ENCODE data around the gene PVR. TPM values are rescaled to one million over a fixed set of nuclear protein-coding genes. Genes with fewer than 3 reads are reported as not detected.

The PVR gene
- total and polyA plus RNA-seq, 4 donors: 11.4 to 49.0 (median 32.1) TPM

- no peak for TF ChIP-seq GABPA (IDR thresholded peaks at IDR 0.05 in 1 of 2, conservative IDR thresholded peaks at IDR 0.05 in 1 of 2)
- no peak for TF ChIP-seq REST (IDR thresholded peaks at IDR 0.05)
- TF ChIP-seq RAD21 (IDR thresholded peaks at IDR 0.05): no peak
- TF ChIP-seq, protein P1, sequence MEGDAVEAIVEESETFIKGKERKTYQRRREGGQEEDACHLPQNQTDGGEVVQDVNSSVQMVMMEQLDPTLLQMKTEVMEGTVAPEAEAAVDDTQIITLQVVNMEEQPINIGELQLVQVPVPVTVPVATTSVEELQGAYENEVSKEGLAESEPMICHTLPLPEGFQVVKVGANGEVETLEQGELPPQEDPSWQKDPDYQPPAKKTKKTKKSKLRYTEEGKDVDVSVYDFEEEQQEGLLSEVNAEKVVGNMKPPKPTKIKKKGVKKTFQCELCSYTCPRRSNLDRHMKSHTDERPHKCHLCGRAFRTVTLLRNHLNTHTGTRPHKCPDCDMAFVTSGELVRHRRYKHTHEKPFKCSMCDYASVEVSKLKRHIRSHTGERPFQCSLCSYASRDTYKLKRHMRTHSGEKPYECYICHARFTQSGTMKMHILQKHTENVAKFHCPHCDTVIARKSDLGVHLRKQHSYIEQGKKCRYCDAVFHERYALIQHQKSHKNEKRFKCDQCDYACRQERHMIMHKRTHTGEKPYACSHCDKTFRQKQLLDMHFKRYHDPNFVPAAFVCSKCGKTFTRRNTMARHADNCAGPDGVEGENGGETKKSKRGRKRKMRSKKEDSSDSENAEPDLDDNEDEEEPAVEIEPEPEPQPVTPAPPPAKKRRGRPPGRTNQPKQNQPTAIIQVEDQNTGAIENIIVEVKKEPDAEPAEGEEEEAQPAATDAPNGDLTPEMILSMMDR (IDR thresholded peaks at IDR 0.05; ENCODE audit: low read depth, low read length, missing input control): no peak
- no peak for TF ChIP-seq MAX (IDR thresholded peaks at IDR 0.05)
- no peak for TF ChIP-seq FOXA2 (IDR thresholded peaks at IDR 0.05)
- no peak for TF ChIP-seq JUND (IDR thresholded peaks at IDR 0.05)
- TF ChIP-seq, protein P2, sequence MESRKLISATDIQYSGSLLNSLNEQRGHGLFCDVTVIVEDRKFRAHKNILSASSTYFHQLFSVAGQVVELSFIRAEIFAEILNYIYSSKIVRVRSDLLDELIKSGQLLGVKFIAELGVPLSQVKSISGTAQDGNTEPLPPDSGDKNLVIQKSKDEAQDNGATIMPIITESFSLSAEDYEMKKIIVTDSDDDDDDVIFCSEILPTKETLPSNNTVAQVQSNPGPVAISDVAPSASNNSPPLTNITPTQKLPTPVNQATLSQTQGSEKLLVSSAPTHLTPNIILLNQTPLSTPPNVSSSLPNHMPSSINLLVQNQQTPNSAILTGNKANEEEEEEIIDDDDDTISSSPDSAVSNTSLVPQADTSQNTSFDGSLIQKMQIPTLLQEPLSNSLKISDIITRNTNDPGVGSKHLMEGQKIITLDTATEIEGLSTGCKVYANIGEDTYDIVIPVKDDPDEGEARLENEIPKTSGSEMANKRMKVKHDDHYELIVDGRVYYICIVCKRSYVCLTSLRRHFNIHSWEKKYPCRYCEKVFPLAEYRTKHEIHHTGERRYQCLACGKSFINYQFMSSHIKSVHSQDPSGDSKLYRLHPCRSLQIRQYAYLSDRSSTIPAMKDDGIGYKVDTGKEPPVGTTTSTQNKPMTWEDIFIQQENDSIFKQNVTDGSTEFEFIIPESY (IDR thresholded peaks at IDR 0.05): no peak
- no peak for TF ChIP-seq RXRA (IDR thresholded peaks at IDR 0.05)
- TF ChIP-seq SP1 (IDR thresholded peaks at IDR 0.05): no peak
- no peak for TF ChIP-seq YY1 (IDR thresholded peaks at IDR 0.05)
- TF ChIP-seq ATF3 (IDR thresholded peaks at IDR 0.05): no peak
- no peak for TF ChIP-seq HNF4A (conservative IDR thresholded peaks at IDR 0.05)
- TF ChIP-seq EGR1 (IDR thresholded peaks at IDR 0.05; ENCODE audit: low read depth in 2 of 2): no peak
- TF ChIP-seq HNF4G (IDR thresholded peaks at IDR 0.05): no peak
- no peak for TF ChIP-seq NR2F2 (IDR thresholded peaks at IDR 0.05)
- H3K9me3 ChIP-seq (ENCODE audit: control insufficient read depth in 4 of 4, low read length in 3 of 4): no peaks in the 10 kb centered on the region
- H3K27ac ChIP-seq (ENCODE audit: low read depth in 1 of 2, low read length in 2 of 2): no peak overlapping the region
- peaks cover 6 to 72% (median 44%) of the 10 kb centered on the region in 4 donors for H3K36me3 ChIP-seq (ENCODE audit: control insufficient read depth in 4 of 4, insufficient read depth in 3 of 4, low read depth in 1 of 4, low read length in 3 of 4)
- H3K4me1 ChIP-seq (ENCODE audit: control insufficient read depth in 4 of 4, insufficient read depth in 4 of 4, low read length in 3 of 4): peaks cover 0 to 7% (median 3%) of the 10 kb centered on the region in 4 donors
- no peak overlapping the region for H3K9ac ChIP-seq (ENCODE audit: low read depth in 1 of 2, low read length in 2 of 2)
- DNase-seq (ENCODE audit: low spot score): no peak
- no peak overlapping the region for H3K4me3 ChIP-seq (ENCODE audit: low read depth in 1 of 3, low read length in 3 of 3)
- WGBS: 91% methylated on average over 4 of the region's 4 CpGs
- H3K27me3 ChIP-seq (ENCODE audit: control insufficient read depth in 4 of 4, insufficient read depth in 4 of 4, low read length in 3 of 4): no peaks in the 10 kb centered on the region
Measured at GRCh38 chr19:44660081-44660480, 16.4 kb downstream of the PVR start.

- Histone ChIP-seq H3K27me3 (ENCODE audit: control insufficient read depth in 4 of 4, insufficient read depth in 4 of 4, low read length in 3 of 4) (no peaks in the 10 kb centered on the region), H3K36me3 (ENCODE audit: control insufficient read depth in 4 of 4, insufficient read depth in 3 of 4, low read depth in 1 of 4, low read length in 3 of 4) (peaks cover 6 to 62% (median 37%) of the 10 kb centered on the region in 4 donors), H3K4me3 (ENCODE audit: low read depth in 1 of 3, low read length in 3 of 3) (no peak overlapping the region), H3K9ac (ENCODE audit: low read depth in 1 of 2, low read length in 2 of 2) (no peak overlapping the region), H3K9me3 (ENCODE audit: control insufficient read depth in 4 of 4, low read length in 3 of 4) (no peaks in the 10 kb centered on the region), H3K27ac (ENCODE audit: low read depth in 1 of 2, low read length in 2 of 2) (no peak overlapping the region), H3K4me1 (ENCODE audit: control insufficient read depth in 4 of 4, insufficient read depth in 4 of 4, low read length in 3 of 4) (peaks cover 0 to 7% (median 3%) of the 10 kb centered on the region in 4 donors)
- DNase-seq (ENCODE audit: low spot score): no peak
- WGBS: 94% methylated on average over 11 of the region's 11 CpGs
- no peak for TF ChIP-seq TAF1 (conservative IDR thresholded peaks at IDR 0.05)
- TF ChIP-seq, protein P2 (IDR thresholded peaks at IDR 0.05): no peak
- no peak for TF ChIP-seq FOXA2 (IDR thresholded peaks at IDR 0.05)
- TF ChIP-seq YY1 (IDR thresholded peaks at IDR 0.05): no peak
- TF ChIP-seq JUND (IDR thresholded peaks at IDR 0.05): no peak
- no peak for TF ChIP-seq ATF3 (IDR thresholded peaks at IDR 0.05)
- no peak for TF ChIP-seq RAD21 (IDR thresholded peaks at IDR 0.05)
- TF ChIP-seq SP1 (IDR thresholded peaks at IDR 0.05): no peak
- no peak for TF ChIP-seq FOXA1 (IDR thresholded peaks at IDR 0.05)
Measured at GRCh38 chr19:44661205-44661604, 17.5 kb downstream of the PVR start.

Measured in liver (tissue), 9 donors.